Measurements from ENCODE around the gene GRAP2. TPM values are rescaled to one million over a fixed set of nuclear protein-coding genes. Genes with fewer than 3 reads are reported as not detected.

Gene GRAP2
- total and polyA plus RNA-seq, 2 of the 8 experiments (the other 6 are each of a cell fraction or from before 2014, with no cell fraction given) = 0.08 TPM; not detected in 1

GRCh38 chr22:40009292-40009774, 108.4 kb downstream of the GRAP2 start:
- WGBS, 2 experiments (ENCODE audit: extremely low coverage in 1 of 2, insufficient coverage in 1 of 2, insufficient read length in 1 of 2, insufficient replicate concordance in 2 of 2, low coverage in 1 of 2, low lambda C conversion rate in 2 of 2, missing lambda C conversion rate in 1 of 2) = 36% methylated on average over 11 of the region's 11 CpGs; no CpG with 5 or more reads in 1 of the 2 experiments
- no peak overlapping the region for H2AFZ ChIP-seq (ENCODE audit: low read length)
- peak overlapping the region in 2 of 4 experiments; percentile 12 to 17; a peak in 3 of 8 replicates for H3K4me3 ChIP-seq (ENCODE audit: extremely low read depth in 1 of 4, insufficient read depth in 2 of 4, low read depth in 3 of 4, low read length in 4 of 4)
- H2BK12ac ChIP-seq (ENCODE audit: low read depth, low read length) = peak overlapping the region; percentile 90; the same call in 1 of the 2 replicates
- no peak overlapping the region for H2BK120ac ChIP-seq (replicated peaks; ENCODE audit: low read depth, low read length)
- peak overlapping the region; percentile 32 to 62 for H3K4me2 ChIP-seq (ENCODE audit: insufficient read depth in 1 of 2, low read depth in 2 of 2, low read length in 2 of 2)
- no peaks in the 10 kb centered on the region; the same call in 1 of the 2 replicates for H3K23me2 ChIP-seq (ENCODE audit: low read depth, low read length)
- H4K8ac ChIP-seq (ENCODE audit: extremely low read depth, insufficient read depth, low read length) = no peak overlapping the region
- H3K79me2 ChIP-seq (ENCODE audit: control insufficient read depth in 1 of 2, insufficient read depth in 2 of 2, low read length in 2 of 2) = peaks cover 0 to 11% of the 10 kb centered on the region in 2 experiments; a peak in 2 of 4 replicates
- no peak overlapping the region for H2BK20ac ChIP-seq (ENCODE audit: low read length)
- H3K4ac ChIP-seq (replicated peaks; ENCODE audit: insufficient read length, low read depth, low read length) = no peak overlapping the region
- H3K27ac ChIP-seq (ENCODE audit: low read depth, low read length) = no peak overlapping the region
- H3K9me3 ChIP-seq (ENCODE audit: insufficient read depth in 2 of 2, low read depth in 1 of 2, low read length in 1 of 2) = no peaks in the 10 kb centered on the region
- no peak overlapping the region for H2AK5ac ChIP-seq (ENCODE audit: low read depth, low read length)
- H3K56ac ChIP-seq (replicated peaks; ENCODE audit: insufficient read length, low read depth, low read length) = no peak overlapping the region
- H4K20me1 ChIP-seq (replicated peaks in 1 of 2; ENCODE audit: control insufficient read depth in 1 of 2, insufficient read depth in 2 of 2, low read length in 2 of 2) = peaks cover 2 to 16% of the 10 kb centered on the region in 2 experiments
- H4K91ac ChIP-seq (replicated peaks; ENCODE audit: insufficient read length, low read length) = no peak overlapping the region
- H3K27me3 ChIP-seq (replicated peaks in 1 of 4; ENCODE audit: control insufficient read depth in 3 of 4, extremely low read depth in 1 of 4, insufficient read depth in 3 of 4, low read length in 3 of 4) = no peaks in the 10 kb centered on the region
- H3K4me1 ChIP-seq (replicated peaks in 1 of 4; ENCODE audit: control insufficient read depth in 3 of 4, insufficient read depth in 4 of 4, low read length in 3 of 4) = peaks cover 14 to 25% (median 18%) of the 10 kb centered on the region in 4 experiments
- no peak overlapping the region for H4K5ac ChIP-seq (ENCODE audit: insufficient read length, low read depth, low read length)
- peak overlapping the region in 1 of 4 experiments; percentile 6; a peak in 1 of 7 replicates for H3K9ac ChIP-seq (replicated peaks in 1 of 4; ENCODE audit: extremely low read depth in 1 of 4, low read depth in 3 of 4, low read length in 3 of 4)
- ChIA-PET CTCF (ENCODE audit: partially characterized antibody) (interaction anchor here (0.6 to 16.1 kb wide), 18 partner anchors 8 to 479 kb away, joined by 3 to 159 read pairs (median 4); no protein-coding TSS in a partner anchor), POLR2A (ENCODE audit: partially characterized antibody) (interaction anchor here (0.7 to 4.1 kb wide), 7 partner anchors 11 to 489 kb away, joined by 3 to 44 read pairs (median 4); partner anchors contain the start of gene ATF4)
- no peak overlapping the region for H3K23ac ChIP-seq (ENCODE audit: insufficient read length)
- 0 out of 2 replicates have a peak overlapping the region, but pooled peaks have one; percentile 52 for H2BK5ac ChIP-seq (ENCODE audit: low read depth, low read length)
- peak overlapping the region; percentile 65 for H3K18ac ChIP-seq (ENCODE audit: extremely low read depth, low read length)
- H2BK15ac ChIP-seq (ENCODE audit: low read length) = 0 out of 2 replicates have a peak overlapping the region, but pooled peaks have one; percentile 4
- DNase-seq (ENCODE audit: low read depth in 1 of 2, low spot score in 2 of 2) (peak in 1 of 2 experiments; percentile 74), FAIRE-seq (peak; percentile 50)
- H3K36me3 ChIP-seq (ENCODE audit: control insufficient read depth in 2 of 4, insufficient read depth in 4 of 4, low read length in 3 of 4) = no peaks in the 10 kb centered on the region
- TF ChIP-seq EP300 (IDR thresholded peaks at IDR 0.05; ENCODE audit: borderline replicate concordance in 1 of 2, low read depth in 2 of 2, low read length in 2 of 2) (no peak), RAD21 (IDR thresholded peaks at IDR 0.05 in 1 of 2, conservative IDR thresholded peaks at IDR 0.05 in 1 of 2; ENCODE audit: low read depth in 2 of 2, low read length in 2 of 2) (no peak), MAX (IDR thresholded peaks at IDR 0.05) (peak; percentile 59), CREB1 (IDR thresholded peaks at IDR 0.05) (peak; percentile 65)
- TF ChIP-seq, protein P1, sequence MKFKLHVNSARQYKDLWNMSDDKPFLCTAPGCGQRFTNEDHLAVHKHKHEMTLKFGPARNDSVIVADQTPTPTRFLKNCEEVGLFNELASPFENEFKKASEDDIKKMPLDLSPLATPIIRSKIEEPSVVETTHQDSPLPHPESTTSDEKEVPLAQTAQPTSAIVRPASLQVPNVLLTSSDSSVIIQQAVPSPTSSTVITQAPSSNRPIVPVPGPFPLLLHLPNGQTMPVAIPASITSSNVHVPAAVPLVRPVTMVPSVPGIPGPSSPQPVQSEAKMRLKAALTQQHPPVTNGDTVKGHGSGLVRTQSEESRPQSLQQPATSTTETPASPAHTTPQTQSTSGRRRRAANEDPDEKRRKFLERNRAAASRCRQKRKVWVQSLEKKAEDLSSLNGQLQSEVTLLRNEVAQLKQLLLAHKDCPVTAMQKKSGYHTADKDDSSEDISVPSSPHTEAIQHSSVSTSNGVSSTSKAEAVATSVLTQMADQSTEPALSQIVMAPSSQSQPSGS (IDR thresholded peaks at IDR 0.05; ENCODE audit: low read length) = 0 out of 2 replicates have a peak, but pooled peaks have one; percentile 32
- no peaks in the 10 kb centered on the region for H3K79me1 ChIP-seq (ENCODE audit: low read depth, low read length)
- no peak overlapping the region for H3K14ac ChIP-seq (ENCODE audit: insufficient read length)

All from H1 (cell line).